IMR-90 (cell line): ENCODE results near the gene FOXP1.

Experiments used
- CEBPB ChIP-seq: IDR thresholded peaks from 2 replicates; pipeline ENCODE4 v1.6.1; 2012; ENCODE audit warnings: low read depth, low read length, improper control_type of control experiment
- FOS ChIP-seq: fragments of 150-350 bp; IDR thresholded peaks from 2 replicates; pipeline ENCODE4 v1.6.1; 2016; ENCODE audit warnings: low read depth, low read length
- MAFK ChIP-seq: IDR thresholded peaks from 2 replicates; pipeline ENCODE4 v1.6.1; 2012; ENCODE audit warnings: low read depth, low read length, improper control_type of control experiment
- POLR2A ChIP-seq: IDR thresholded peaks from 2 replicates; pipeline ENCODE4 v1.6.1; 2012; ENCODE audit warnings: mild to moderate bottlenecking, low read depth, low read length
- TF ChIP-seq, protein P1 (sequence below): conservative IDR thresholded peaks from 2 replicates; pipeline ENCODE4 v1.5.1; 2012; ENCODE audit warnings: mild to moderate bottlenecking, low read depth, low read length, improper control_type of control experiment

DNA sequence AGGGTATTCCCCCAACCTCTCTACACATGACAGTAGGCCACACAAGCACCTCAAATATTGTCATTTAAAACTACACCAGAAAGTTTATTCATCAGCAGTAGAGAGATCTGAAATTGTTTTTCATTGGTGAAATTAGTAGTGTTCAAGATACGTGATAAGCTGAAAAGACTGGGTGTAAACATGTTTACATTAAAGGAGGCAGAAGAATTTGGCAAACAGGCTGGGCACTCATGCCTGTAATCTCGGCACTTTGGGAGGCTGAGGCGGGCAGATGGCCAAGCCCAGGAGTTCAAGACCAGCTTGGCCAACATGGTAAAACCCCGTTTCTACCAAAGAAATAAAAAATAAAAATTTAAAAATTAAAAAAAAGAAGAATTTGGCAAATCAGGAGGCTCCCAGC, 255.6 kb downstream of the FOXP1 start:
- TF ChIP-seq MAFK (no peak), POLR2A (no peak), CEBPB (no peak), FOS (no peak)
- TF ChIP-seq, protein P1, sequence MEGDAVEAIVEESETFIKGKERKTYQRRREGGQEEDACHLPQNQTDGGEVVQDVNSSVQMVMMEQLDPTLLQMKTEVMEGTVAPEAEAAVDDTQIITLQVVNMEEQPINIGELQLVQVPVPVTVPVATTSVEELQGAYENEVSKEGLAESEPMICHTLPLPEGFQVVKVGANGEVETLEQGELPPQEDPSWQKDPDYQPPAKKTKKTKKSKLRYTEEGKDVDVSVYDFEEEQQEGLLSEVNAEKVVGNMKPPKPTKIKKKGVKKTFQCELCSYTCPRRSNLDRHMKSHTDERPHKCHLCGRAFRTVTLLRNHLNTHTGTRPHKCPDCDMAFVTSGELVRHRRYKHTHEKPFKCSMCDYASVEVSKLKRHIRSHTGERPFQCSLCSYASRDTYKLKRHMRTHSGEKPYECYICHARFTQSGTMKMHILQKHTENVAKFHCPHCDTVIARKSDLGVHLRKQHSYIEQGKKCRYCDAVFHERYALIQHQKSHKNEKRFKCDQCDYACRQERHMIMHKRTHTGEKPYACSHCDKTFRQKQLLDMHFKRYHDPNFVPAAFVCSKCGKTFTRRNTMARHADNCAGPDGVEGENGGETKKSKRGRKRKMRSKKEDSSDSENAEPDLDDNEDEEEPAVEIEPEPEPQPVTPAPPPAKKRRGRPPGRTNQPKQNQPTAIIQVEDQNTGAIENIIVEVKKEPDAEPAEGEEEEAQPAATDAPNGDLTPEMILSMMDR, result no peak
